Measurements from ENCODE around the gene PIAS4. TPM values are rescaled to one million over a fixed set of nuclear protein-coding genes. Genes with fewer than 3 reads are reported as not detected.

PIAS4 gene
- total and polyA plus RNA-seq, 2 of the 13 experiments (the other 11 are each of a cell fraction or from before 2014, with no cell fraction given) = 9.0 to 20.1 TPM

DNA sequence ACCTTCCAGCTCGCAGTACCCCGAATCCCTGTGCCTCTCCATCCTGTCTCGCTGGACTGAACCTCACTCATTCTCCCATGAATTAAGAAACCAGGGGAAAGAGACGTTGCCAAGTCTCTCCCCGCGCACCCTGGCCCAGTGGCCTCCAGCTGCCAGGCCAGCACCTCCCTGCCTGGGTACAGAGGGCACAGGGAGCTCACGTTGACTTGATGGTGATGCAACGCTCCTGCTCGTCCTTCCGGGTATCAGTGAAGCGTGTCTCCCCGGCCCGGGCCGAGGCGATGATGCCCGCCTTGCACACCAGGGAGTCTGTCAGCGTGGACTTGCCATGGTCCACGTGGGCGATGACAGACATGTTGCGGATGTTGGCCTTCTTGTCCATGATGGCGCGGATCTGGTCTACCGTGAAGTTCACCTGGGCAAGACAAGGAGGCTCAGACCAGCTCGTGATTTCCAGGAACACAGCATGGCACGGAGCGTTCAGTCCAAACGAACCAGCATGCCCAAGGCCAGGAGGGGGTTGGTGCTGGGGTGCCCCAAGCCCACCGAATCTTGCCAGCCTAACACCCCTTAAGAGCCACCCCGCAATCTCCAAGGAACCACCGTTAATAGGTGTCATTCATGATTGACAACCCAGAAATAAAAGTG is 23.5 kb upstream of the PIAS4 start (continued):
- TF ChIP-seq, protein P1, sequence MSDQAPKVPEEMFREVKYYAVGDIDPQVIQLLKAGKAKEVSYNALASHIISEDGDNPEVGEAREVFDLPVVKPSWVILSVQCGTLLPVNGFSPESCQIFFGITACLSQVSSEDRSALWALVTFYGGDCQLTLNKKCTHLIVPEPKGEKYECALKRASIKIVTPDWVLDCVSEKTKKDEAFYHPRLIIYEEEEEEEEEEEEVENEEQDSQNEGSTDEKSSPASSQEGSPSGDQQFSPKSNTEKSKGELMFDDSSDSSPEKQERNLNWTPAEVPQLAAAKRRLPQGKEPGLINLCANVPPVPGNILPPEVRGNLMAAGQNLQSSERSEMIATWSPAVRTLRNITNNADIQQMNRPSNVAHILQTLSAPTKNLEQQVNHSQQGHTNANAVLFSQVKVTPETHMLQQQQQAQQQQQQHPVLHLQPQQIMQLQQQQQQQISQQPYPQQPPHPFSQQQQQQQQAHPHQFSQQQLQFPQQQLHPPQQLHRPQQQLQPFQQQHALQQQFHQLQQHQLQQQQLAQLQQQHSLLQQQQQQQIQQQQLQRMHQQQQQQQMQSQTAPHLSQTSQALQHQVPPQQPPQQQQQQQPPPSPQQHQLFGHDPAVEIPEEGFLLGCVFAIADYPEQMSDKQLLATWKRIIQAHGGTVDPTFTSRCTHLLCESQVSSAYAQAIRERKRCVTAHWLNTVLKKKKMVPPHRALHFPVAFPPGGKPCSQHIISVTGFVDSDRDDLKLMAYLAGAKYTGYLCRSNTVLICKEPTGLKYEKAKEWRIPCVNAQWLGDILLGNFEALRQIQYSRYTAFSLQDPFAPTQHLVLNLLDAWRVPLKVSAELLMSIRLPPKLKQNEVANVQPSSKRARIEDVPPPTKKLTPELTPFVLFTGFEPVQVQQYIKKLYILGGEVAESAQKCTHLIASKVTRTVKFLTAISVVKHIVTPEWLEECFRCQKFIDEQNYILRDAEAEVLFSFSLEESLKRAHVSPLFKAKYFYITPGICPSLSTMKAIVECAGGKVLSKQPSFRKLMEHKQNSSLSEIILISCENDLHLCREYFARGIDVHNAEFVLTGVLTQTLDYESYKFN (CRISPR knock-in tag; conservative IDR thresholded peaks at IDR 0.05) = no peak
- TF ChIP-seq, protein P2, sequence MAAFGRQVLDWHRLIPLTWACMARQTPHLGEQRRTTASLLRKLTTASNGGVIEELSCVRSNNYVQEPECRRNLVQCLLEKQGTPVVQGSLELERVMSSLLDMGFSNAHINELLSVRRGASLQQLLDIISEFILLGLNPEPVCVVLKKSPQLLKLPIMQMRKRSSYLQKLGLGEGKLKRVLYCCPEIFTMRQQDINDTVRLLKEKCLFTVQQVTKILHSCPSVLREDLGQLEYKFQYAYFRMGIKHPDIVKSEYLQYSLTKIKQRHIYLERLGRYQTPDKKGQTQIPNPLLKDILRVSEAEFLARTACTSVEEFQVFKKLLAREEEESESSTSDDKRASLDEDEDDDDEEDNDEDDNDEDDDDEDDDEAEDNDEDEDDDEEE (CRISPR knock-in tag; IDR thresholded peaks at IDR 0.05) = no peak
- TF ChIP-seq ATF7-NPFF (CRISPR knock-in tag; IDR thresholded peaks at IDR 0.05; ENCODE audit: low read depth) (no peak), CEBPG (CRISPR knock-in tag; IDR thresholded peaks at IDR 0.05) (peak; percentile 75), ZNF672 (CRISPR knock-in tag; IDR thresholded peaks at IDR 0.05) (0 out of 2 replicates have a peak, but pooled peaks have one; percentile 16), ZNF253 (CRISPR knock-in tag; IDR thresholded peaks at IDR 0.05; ENCODE audit: borderline replicate concordance) (0 out of 2 replicates have a peak, but pooled peaks have one; percentile 47), NFYC (CRISPR knock-in tag; IDR thresholded peaks at IDR 0.05) (no peak), ZNF326 (CRISPR knock-in tag; IDR thresholded peaks at IDR 0.05; ENCODE audit: borderline replicate concordance) (no peak), ZSCAN31 (CRISPR knock-in tag; IDR thresholded peaks at IDR 0.05; ENCODE audit: low read depth) (no peak), SP1 (IDR thresholded peaks at IDR 0.05) (no peak), SP1 (CRISPR knock-in tag; IDR thresholded peaks at IDR 0.05) (peak; percentile 34; the same call in 1 of the 2 replicates), RFXANK (CRISPR knock-in tag; IDR thresholded peaks at IDR 0.05) (no peak), HMG20B (CRISPR knock-in tag; conservative IDR thresholded peaks at IDR 0.05) (no peak)
- TF ChIP-seq, protein P3, sequence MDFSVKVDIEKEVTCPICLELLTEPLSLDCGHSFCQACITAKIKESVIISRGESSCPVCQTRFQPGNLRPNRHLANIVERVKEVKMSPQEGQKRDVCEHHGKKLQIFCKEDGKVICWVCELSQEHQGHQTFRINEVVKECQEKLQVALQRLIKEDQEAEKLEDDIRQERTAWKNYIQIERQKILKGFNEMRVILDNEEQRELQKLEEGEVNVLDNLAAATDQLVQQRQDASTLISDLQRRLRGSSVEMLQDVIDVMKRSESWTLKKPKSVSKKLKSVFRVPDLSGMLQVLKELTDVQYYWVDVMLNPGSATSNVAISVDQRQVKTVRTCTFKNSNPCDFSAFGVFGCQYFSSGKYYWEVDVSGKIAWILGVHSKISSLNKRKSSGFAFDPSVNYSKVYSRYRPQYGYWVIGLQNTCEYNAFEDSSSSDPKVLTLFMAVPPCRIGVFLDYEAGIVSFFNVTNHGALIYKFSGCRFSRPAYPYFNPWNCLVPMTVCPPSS (IDR thresholded peaks at IDR 0.05) = no peak
- TF ChIP-seq, protein P4, sequence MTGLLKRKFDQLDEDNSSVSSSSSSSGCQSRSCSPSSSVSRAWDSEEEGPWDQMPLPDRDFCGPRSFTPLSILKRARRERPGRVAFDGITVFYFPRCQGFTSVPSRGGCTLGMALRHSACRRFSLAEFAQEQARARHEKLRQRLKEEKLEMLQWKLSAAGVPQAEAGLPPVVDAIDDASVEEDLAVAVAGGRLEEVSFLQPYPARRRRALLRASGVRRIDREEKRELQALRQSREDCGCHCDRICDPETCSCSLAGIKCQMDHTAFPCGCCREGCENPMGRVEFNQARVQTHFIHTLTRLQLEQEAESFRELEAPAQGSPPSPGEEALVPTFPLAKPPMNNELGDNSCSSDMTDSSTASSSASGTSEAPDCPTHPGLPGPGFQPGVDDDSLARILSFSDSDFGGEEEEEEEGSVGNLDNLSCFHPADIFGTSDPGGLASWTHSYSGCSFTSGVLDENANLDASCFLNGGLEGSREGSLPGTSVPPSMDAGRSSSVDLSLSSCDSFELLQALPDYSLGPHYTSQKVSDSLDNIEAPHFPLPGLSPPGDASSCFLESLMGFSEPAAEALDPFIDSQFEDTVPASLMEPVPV (CRISPR knock-in tag; IDR thresholded peaks at IDR 0.05) = no peak; the same call in 1 of the 2 replicates
- TF ChIP-seq, protein P5, sequence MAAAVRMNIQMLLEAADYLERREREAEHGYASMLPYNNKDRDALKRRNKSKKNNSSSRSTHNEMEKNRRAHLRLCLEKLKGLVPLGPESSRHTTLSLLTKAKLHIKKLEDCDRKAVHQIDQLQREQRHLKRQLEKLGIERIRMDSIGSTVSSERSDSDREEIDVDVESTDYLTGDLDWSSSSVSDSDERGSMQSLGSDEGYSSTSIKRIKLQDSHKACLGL (CRISPR knock-in tag; IDR thresholded peaks at IDR 0.05) = peak; percentile 83; the same call in 1 of the 2 replicates

Measured in HepG2 (cell line).